OCI-M2 (cell line): ENCODE data around the gene YIPF4.
"Not testable (repeated sequence)": the region's sequence is repeated elsewhere in the genome, so short reads cannot be mapped to it uniquely, and the experiment has no call there.

Experiments
- DNase-seq: peaks from one replicate; lab custom pipeline; 2025; ENCODE audit not compliant: unreplicated experiment; lab: John Stamatoyannopoulos, UW

Gene YIPF4

DNA sequence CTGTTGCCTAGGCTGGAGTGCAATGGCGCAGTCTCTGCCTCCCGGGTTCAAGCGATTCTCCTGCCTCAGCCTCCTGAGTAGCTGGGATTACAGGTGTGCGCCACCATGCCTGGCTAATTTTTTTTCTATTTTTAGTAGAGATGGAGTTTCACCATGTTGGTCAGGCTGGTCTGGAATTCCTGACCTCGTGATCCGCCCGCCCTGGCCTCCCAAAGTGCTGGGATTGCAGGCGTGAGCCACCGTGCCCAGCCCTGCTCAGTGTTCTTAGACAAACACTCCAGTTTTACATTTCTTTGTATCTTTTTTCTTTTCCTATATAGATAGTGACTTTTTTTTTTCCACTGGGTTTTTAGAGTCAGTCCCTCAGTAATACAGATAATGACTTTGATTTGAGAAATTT is 86.6 kb downstream of the YIPF4 start:
- not testable (repeated sequence) for DNase-seq

DNA sequence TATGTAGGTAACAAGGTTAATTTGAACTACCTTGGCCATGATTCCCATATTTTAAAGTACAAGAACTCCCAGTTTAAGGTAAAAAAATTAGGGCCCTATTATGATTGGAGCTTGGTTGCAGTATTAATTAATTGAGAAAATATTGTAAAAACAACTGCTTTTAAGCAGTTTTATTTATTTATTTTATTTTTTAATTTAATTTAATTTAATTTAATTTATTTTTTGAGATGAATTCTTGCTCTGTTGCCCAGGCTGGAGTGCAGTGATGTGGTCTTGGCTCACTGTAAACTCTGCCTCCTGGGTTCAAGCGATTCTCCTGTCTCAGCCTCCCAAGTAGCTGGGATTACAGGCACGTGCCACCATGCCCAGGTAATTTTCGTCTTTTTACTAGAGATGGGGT is 88.0 kb downstream of the YIPF4 start:
- DNase-seq, result not testable (repeated sequence)
